GM21515 (cell line): ENCODE measurements around the gene CD300A.
"Not testable (repeated sequence)": the region's sequence is repeated elsewhere in the genome, so short reads cannot be mapped to it uniquely, and the experiment has no call there.

ENCODE experiments used
- ATAC-seq: cut with Tn5 transposase; IDR thresholded peaks from one replicate; pipeline ENCODE4 v1.9.1; 2021; ENCODE audit not compliant: unreplicated experiment

CD300A gene

DNA sequence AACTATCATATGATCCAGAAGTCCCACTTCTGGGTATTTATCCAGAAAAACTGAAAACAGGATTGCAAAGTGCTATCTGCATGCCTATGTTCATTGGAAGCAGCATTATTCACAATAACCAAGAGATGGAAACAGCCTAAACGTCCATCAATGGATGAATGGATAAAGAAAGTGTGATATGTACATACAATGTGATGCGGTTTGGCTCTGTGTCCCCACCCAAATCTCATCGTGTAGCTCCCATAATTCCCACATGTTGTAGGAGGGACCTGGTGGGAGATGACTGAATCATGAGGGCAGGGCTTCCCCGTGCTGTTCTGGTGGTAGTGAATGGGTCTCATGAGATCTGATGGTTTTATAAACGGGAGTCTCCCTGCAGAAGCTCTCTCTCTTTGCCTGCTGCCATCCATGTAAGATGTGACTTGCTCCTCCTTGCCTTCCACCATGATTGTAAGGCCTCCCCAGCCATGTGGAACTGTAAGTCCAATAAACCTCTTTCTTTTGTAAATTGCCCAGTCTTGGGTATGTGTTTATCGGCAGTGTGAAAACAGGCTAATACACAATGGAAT, 52.1 kb downstream of the CD300A start:
- not testable (repeated sequence) for ATAC-seq

DNA sequence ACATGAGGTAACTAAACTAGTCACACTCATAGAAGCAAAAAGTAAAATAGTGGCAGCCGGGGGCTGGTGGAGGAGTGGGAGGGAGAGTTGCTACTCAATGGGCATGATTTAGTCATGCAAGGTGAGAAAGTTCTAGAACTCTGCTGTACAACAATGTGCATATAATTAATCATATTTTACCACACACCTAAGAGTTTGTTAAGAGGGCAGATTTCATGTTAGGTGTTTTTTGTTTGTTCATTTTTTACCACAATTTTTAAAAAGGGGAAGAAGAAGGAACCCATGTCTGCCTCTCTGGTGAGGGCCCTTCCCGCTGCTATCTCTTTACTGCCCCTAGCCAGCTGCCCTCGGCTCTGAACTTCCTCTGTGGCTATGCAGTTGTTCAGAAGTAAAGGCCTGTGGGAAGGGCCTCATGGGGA, 53.6 kb downstream of the CD300A start:
- no peak for ATAC-seq

DNA sequence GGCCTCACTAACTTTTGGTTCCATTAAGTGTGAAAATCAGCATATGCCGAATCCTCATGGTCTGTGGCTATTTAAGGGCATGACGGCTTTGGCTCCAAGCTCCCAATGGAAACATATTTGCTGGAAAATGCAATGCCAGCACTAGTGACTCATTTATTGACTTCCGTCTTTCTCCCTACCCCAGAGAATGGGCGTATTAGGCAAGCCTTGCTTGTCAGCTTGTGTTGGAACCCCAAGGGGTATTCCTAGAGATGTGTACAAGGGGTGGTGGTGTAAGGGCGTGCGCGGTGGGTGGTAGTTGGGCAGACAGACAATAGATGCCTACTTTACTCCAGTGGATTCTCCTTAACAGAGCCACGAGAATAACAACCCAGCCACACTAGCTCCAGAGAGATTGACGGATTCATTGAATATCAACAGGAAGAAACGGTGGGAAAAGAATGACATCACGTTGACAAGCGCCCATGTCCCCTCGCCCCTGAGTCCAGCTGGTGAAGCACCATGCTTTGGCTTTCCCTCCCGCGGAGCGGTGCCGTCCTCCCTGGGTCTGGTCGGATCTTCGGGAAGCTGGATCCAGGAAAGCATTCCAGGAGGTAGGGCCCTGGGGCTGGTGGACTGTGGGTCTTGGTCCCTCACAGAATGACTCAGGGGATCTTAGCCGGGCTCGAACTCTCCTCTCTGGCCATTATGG, 54.5 kb downstream of the CD300A start:
- ATAC-seq: no peak

DNA sequence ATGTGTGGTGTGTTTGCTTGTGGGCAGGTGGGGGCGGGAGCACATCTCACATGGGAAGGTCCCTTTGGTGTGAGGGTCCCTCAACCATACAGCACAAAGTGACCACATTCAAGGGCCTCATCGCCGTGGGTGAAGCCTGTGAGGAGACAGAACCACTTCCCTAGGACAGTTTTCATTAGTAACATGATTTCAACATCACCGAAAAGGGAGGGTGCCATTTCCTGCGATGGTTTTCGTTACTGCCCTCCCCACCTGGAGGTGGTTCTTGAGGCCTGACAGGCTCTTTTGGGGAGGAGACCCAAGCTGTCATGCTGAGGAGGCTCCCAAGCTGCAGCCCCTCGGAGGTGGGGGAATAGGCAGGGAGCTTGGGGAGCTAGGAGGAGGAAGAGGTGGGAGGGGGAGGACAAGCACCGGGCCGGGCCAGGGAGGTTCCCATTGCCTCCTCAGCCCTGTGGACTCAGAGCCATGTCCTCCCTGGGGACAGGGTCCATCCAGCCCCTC, 55.3 kb downstream of the CD300A start:
- ATAC-seq: no peak

DNA sequence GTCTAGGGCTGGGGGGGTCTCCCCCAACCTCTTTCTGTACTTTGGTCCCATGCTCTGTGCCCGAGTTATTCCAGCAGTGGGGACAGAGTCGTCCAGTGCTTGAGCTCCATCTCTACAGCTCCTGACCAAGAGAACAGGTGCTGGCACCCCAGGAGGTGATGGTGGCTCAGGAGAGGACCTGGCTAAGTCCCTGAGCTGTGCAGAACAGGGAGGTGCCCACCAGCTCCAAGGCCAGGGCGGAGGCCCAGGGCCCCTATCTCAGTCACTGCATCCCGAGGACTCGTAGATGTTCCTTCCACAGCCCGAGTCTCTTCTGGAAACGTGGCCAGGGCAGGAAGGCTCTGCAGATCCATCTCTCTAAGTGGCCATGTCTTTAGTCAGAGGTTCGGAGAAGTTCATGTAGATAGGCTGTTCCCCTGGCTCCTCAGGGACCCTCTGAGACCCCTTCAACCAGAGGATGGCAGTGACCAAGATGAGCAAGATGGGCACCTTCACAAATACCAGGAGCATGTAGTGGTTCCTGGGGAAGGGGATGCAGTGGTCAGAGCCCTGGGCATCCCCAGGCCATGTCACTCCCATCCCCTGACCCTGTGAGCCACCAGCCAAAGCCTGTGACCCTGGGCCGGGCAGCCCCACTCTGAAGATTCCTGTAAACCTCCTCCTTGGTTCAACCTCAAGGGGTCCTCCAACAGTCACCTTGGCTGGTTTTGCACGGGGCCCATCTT, 56.1 kb downstream of the CD300A start:
- ATAC-seq: no peak

DNA sequence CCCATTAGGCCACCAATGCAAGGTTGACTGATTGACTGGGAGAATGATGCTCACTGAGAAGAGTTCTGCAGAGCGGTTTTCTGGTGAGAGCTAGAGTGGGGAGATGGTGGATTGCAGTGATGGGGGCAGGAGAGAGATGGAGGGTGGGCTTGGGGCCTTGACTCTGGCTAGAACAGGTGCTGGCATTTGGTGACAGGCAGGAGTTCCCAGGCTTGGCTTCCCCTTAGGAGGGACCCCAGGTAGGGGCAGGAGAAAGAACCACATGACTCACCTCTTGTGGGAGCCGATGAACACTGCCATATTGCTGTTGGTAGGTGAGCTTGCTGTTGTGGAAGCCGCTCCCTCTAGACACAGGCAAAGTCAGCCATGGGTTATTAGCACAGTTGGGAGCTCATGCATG, 56.9 kb downstream of the CD300A start:
- no peak for ATAC-seq

DNA sequence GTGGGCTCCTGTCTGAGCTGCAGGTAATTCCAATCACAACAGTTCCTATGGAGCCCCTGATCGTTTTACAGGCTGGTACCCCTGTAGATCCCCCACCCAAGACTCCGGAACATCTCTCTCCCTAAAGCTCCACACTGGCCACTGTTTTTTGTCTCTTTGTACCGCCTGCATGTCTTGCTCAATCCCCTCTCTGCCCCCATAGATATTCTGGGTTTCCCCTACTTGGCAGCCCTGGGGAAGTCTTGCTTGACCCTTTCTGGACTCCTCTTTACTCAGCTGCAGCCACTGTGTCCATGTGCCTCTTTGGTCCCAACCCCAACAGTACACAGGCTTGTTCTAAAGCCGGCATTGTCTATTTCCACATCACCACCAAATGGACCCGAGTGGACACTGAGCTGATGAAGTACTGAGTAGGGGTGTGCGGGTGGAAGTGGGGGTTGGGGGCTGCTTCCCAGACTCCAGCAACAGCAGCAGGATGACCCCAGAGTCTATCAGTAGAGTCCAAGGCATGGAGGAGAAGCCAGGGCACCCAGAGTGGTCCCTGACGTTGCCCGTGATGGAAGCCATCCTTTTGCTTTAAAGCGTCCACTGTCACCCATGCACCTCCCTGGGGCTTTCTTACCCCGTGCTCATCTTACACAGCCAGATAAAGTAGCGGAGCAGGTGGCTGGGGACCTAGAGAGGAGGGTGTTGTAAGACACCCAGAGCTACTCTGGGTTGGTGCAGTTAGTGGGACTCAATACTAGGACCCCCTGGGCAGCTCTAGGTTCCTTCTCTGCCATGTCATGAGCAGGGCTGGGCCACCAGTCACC, 58.4 kb downstream of the CD300A start:
- ATAC-seq: no peak

DNA sequence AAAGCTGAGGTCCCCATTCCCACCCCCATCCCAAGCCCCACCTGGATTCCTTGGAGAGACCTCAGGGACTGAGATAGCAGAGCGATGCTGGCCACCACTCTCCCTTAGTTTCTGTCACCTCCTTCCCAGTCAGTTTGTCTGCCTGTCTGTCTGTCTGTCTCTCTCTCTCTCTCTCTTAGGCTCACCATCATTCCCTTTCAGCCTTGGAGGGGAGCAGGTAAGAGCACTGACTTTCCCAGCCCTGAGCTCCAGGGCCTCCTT, 59.0 kb downstream of the CD300A start:
- no peak for ATAC-seq

DNA sequence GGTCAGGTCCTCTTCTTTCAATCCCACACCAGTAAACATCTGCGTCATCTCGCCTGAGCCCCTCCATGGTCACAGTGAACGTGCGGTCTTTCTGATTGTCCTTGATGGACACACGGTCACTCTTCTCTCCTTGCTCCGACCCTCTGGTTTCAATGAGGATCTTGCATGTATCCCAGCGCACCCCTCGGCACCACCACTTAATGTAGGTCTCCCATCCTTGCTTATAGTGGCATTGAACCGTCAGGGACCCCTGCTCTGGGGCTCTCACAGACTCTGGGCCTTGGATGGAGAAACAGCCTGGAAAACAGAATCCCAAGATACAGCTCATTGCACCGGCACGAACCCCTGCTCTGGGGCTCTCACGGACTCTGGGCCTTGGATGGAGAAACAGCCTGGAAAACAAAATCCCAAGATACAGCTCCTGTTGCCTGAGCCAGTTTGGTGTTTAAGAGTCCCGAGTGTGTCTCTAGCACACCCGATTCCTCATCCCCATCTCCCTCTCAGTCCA, 59.4 kb downstream of the CD300A start:
- ATAC-seq: no peak

DNA sequence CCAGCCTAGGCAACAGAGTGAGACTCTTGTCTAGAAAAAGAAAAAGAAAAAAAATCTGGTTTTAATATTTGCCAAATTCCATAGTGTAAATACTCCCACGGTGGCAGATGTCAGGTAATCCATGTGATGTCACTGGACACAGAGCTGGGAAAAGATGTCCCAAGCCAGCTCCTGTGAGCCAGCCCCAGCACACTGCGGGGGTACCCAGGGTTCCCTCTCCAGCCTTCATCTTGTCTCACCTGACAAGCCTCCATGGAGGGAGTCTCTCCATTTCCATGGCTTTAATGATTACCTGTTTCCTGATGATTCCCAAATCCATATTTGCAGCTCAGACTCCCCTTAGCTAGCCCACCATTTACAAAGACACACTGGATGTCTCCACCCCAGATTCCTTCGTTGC, 60.2 kb downstream of the CD300A start:
- no peak for ATAC-seq

DNA sequence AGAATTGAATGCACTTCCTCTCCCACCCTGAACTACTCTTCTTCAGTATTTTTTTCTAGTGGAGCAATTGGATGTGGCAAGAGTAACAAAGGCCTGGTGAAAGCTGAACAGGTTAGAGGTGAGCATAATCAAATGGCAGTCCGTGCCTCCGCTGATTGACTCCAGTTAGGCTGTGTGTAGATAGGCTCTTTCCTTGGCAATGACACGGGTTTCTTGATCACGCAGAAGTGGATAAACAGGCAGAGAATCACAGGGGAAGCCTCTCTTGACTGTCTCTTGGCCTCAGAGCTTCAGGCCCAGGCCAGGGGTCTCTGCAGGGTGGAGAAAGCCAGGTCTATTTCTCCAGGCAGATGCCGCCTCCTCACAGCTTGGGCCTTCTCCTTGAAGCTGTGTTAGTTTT, 60.6 kb downstream of the CD300A start:
- ATAC-seq: no peak

DNA sequence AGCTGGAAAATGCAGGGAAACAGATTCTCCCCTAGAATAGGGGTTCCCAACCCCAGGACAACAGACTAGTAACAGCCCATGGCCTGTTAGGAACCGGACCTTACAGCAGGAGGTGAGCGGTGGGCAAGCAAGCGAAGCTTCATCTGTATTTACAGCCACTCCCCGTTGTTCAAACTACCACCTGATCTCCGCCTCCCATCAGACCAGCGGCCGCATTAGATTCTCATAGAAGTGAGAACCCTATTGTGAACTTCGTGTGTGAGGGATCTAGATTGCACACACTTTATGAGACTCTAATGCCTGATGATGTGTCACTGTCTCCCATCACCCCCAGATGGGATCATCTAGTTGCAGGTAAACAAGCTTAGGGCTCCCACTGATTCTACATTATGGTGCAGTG, 61.3 kb downstream of the CD300A start:
- no peak for ATAC-seq

DNA sequence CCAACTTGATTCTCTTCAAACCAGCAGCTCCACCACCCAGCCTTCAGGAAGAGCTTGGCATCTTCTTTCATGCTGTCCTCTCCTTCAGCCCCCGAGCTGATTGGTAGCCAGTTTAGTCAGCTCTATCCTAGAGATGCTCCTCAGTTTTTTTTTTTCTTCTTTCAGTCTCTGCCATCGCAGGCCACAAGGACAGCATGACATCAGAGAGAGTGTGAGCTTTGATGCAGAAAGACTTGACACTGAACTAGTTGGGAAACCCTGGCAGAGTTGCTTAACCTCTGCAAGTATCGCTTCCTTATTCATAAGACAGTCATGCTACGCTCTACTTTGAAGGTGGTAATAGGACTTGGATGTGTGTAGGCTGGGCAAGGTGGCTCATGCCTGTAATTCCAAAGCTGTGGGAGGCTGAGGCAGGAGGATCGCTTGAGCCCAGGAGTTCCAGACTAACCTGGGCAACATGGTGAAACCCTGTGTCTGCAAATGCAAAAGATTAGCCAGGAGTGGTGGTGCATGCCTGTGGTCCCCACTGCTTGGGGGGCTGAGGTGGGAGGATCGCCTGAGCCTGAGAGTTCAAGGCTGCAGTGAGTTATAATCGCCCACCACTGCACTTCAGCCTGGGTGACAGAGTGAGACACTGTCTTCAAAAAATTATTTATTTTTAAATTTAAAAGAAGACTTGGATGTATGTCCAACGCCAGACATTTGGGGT, 62.2 kb downstream of the CD300A start:
- peak; percentile 69 for ATAC-seq

DNA sequence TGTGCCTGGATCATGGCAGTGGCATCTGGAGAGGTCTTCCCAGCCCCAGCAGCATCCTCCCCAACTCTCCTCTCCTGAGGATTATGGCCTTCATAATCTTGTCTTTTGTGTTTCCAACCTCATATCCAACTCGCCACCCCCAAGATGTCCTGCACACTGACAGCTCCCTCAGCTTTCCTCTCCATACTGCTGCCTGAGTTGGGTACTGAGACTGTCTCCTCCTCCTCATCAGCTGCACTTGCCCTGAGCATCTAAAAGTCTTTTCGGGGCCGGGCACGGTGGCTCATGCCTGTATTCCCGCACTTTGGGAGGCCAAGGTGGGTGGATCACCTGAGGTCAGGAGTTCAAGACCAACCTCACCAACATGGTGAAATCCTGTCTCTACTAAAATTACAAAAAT, 62.8 kb downstream of the CD300A start:
- ATAC-seq: no peak

DNA sequence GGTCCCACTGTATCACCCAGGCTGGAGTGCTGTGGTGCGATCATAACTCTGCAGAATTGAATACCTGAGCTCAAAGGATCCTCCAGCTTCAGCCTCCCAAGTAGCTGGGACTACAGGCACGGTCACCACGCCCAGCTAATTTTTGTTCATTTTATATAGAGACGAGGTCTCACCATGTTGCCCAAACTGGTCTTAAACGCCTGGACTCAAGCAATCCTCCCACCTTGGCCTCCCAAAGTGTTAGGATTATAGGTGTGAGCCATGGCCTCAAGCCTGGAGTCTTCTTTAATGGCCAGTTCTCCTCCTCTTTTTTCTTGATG, 64.4 kb downstream of the CD300A start:
- ATAC-seq: no peak

DNA sequence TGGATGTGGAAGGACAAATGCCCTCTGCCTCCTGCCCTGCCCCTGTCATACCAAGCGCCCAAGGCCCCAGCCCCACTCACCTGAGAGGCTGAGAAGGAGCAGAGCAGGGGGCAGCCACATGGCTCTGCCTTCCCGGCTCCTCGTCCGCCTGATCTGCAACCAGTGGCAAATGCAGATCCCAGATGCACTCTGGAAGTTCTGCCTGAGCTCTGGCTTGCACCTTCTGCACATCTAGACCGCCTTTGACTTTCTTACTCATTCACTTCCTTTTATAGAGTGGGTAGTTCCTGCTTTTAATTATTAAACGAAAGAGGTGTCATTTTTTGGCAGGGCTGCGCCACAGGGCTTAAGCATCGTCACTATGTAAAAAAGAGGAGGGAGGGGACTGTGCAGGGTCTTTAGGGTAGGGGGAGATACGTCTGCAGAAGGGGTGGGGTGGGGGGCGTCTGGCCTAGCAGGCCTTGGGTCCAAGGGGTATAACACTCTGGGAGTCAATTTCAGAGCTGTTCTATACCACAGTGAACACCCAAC, 64.9 kb downstream of the CD300A start, which contains the start of gene CD300LB:
CD300LB (minus strand) TSS at position 245 of the 531 bp plus-strand sequence; CDS start at position 120, 125 bp downstream.
- ATAC-seq: no peak

DNA sequence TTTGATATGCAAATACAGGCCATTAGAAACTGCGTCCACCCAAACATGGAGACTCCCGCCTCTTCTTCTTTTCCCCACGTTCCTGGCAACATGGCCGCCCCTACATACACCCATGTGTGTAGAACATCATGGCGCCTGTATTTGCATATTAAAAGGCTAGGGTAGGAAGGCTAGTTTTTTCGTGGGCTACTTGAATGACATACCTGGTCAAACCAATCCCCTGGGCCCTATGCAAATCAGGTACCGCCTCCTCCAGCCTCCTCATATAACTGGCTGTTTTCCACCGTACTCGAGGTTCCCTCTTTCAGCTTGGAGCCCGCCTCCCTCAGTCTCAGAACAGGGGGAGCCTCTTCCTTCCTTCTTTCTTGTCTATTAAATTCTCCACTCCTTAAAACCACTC, 65.7 kb downstream of the CD300A start:
- no peak for ATAC-seq
